Measurements from ENCODE around the gene STK11.

DNA sequence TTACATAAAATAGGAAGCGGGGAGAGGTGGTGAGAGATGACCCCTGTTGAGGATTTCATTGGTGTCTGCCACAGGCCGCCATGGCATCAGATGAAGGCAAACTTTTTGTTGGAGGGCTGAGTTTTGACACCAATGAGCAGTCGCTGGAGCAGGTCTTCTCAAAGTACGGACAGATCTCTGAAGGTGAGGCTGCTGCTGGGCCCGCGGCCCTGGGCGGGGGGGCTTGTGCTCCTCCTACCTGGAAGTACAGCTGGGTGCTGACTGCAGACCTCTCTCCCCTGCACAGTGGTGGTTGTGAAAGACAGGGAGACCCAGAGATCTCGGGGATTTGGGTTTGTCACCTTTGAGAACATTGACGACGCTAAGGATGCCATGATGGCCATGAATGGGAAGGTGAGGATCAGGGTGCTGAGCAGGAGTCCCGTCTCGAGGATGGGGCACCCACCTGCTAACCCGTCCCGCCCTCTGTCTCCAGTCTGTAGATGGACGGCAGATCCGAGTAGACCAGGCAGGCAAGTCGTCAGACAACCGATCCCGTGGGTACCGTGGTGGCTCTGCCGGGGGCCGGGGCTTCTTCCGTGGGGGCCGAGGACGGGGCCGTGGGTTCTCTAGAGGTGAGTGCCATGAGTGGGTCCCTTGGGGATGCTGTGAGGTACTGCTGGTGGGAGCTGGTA lies 65.4 kb downstream of the STK11 start:
- no peak for TF ChIP-seq CTCF (conservative IDR thresholded peaks at IDR 0.05)
- no peak for TF ChIP-seq EZH2 (IDR thresholded peaks at IDR 0.05; ENCODE audit: low read depth)

Data from PC-9 (cell line).